Sigmoid colon (tissue), 7 donors: ENCODE measurements around the gene THOC6. TPM values are rescaled to one million over a fixed set of nuclear protein-coding genes. Genes with fewer than 3 reads are reported as not detected.
A peak's percentile ranks its signal among the peaks of the same experiment; 100 is the strongest.

Source experiments
- DNase-seq: peaks from one replicate; pipeline ENCODE4 v3.0.0-alpha.2; 2019
- H3K27ac ChIP-seq, 4 donors: fragments of 200-600 bp; sonication (generic); one replicate each; pipeline ENCODE4 v1.5.1; 2016 to 2019; ENCODE audit warnings: mild to moderate bottlenecking in 1 of 4
- H3K27me3 ChIP-seq, 3 donors: fragments of 200-600 bp; sonication (generic); one replicate each; pipeline ENCODE4 v1.5.1; 2019; ENCODE audit warnings: mild to moderate bottlenecking in 1 of 3
- H3K36me3 ChIP-seq, 4 donors: fragments of 200-600 bp; sonication (generic); one replicate each; pipeline ENCODE4 v1.5.1; 2016 to 2019
- H3K4me1 ChIP-seq, 4 donors: fragments of 200-600 bp; sonication (generic); one replicate each; pipeline ENCODE4 v1.5.1; 2017 to 2019
- H3K4me3 ChIP-seq, 4 donors: fragments of 200-600 bp; sonication (generic); one replicate each; pipeline ENCODE4 v1.5.1; 2017 to 2019; ENCODE audit warnings: mild to moderate bottlenecking in 2 of 4, moderate library complexity in 1 of 4
- H3K9me3 ChIP-seq, 4 donors: fragments of 200-600 bp in 3 of 4; sonication (generic) in 3 of 4; one replicate each; pipeline versions ENCODE4 v1.5.1 to v1.6.1; 2013 to 2019
- EP300 ChIP-seq, 4 donors: sonication (generic); formaldehyde crosslinking; IDR thresholded peaks; one replicate each; pipeline ENCODE4 v1.6.1; 2017; ENCODE audit warnings: antibody characterized with exemption in 4 of 4
- POLR2A ChIP-seq, 2 donors: fragments of 450-650 bp; IDR thresholded peaks; one replicate each; pipeline ENCODE4 v1.6.1; 2016; ENCODE audit warnings: antibody characterized with exemption in 2 of 2, mild to moderate bottlenecking in 2 of 2, moderate library complexity in 2 of 2
- POLR2AphosphoS5 ChIP-seq, 4 donors: sonication (generic); formaldehyde crosslinking; IDR thresholded peaks; one replicate each; pipeline ENCODE4 v1.6.1; 2017; ENCODE audit warnings: antibody characterized with exemption in 4 of 4
- WGBS, 2 donors: extraction: QIAGEN DNeasy Blood & Tissue Kit; methylation state at CpG; one replicate each; pipeline ENCODE4 v1.1.7; 2013; 5-methylcytosine and 5-hydroxymethylcytosine counted together
- intact Hi-C: fragments of 100-400 bp; cut with DNase I; formaldehyde crosslinking; loops from one replicate; pipeline ENCODE4 v1.15.1; 2023
- polyA plus RNA-seq, 3 donors: library from polyadenylated mRNA; stranded (reverse); fragments of 200-250 nt; gene quantifications; one replicate each; pipeline ENCODE4 v1.2.3, GENCODE V29; 2013
- total RNA-seq, 4 donors: library from RNA; depleted of rRNA; stranded (reverse); fragments of >200 nt; gene quantifications; one replicate each; pipeline ENCODE4 v1.1.0, GENCODE V29; 2016
- TF ChIP-seq, protein P1 (sequence below), 4 experiments: fragments of 450-650 bp in 3 of 4; fragments of 200-600 bp in 1 of 4; IDR thresholded peaks; one replicate each; pipeline ENCODE4 v1.5.1; 2016 to 2019; ENCODE audit warnings: antibody characterized with exemption in 4 of 4, mild to moderate bottlenecking in 3 of 4, moderate library complexity in 2 of 4
- donor health status: healthy with polysubstance abuse.
- donor health status: Bipolar disorder and iron deficiency.
- donor health status: healthy.

The THOC6 gene
- total and polyA plus RNA-seq, 7 donors = 8.6 to 35.8 (median 15.8) TPM

DNA sequence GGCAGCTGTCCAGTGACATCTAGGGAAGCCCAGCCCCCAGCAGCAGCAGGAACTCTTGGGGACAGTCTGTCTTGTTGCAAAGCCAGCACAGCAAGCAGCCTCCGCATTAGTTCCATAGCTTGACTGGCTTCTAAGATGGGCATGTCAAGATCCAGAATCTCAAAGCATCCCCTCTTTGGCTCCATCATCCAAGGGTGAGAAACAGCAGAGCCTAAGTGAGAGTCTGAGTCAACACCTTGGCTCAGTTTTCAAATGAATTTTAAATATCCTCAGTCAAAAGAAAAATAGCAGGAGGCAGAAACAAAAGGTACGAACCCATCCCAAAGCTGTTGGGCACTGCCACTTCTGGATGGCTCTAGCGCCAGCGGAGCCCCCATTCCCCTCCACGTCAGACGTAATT is 8.9 kb upstream of the THOC6 start:
- H3K27me3 ChIP-seq = peaks cover 28 to 71% (median 60%) of the 10 kb centered on the region in 3 donors
- WGBS, 2 donors = 93% methylated on average over 6 of the region's 6 CpGs

DNA sequence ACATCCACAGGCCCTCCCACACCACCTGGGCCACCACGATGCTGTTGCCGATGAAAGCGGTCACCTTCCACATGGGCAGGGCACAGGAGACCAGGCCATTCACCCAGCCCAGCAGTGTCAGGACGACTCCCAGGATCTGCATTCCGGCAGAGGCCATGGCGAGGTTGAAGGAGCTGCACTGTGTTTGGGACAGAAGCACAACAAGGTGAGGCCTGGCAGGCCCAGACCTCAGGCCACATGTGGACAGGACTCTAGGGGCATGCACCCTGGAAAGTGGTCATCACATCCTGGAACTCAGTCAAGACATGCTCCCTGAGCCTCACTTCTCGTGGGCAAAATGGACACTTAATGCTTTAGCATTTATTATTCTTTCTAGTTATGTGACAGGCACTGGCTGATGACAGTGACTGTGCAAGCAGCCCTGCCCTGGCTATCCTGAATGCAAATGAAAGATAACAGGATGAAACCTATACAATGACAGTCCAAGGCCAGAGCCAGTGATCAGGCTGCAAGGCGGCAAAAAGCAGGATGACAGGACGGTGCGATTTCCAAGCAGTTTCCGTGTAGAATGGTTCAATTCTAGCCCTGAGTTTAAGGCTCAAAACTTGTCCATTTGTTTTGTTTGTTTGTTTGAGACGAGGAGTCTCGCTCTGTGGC is 7.8 kb upstream of the THOC6 start:
- Histone ChIP-seq H3K36me3 (no peaks in the 10 kb centered on the region), H3K9me3 (no peaks in the 10 kb centered on the region), H3K4me3 (no peak overlapping the region), H3K27me3 (peaks cover 26 to 62% (median 54%) of the 10 kb centered on the region in 3 donors), H3K27ac (no peak overlapping the region), H3K4me1 (peaks cover 0 to 21% (median 18%) of the 10 kb centered on the region in 4 donors)
- TF ChIP-seq, protein P1, sequence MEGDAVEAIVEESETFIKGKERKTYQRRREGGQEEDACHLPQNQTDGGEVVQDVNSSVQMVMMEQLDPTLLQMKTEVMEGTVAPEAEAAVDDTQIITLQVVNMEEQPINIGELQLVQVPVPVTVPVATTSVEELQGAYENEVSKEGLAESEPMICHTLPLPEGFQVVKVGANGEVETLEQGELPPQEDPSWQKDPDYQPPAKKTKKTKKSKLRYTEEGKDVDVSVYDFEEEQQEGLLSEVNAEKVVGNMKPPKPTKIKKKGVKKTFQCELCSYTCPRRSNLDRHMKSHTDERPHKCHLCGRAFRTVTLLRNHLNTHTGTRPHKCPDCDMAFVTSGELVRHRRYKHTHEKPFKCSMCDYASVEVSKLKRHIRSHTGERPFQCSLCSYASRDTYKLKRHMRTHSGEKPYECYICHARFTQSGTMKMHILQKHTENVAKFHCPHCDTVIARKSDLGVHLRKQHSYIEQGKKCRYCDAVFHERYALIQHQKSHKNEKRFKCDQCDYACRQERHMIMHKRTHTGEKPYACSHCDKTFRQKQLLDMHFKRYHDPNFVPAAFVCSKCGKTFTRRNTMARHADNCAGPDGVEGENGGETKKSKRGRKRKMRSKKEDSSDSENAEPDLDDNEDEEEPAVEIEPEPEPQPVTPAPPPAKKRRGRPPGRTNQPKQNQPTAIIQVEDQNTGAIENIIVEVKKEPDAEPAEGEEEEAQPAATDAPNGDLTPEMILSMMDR (IDR thresholded peaks at IDR 0.05) = no peak
- TF ChIP-seq EP300 (IDR thresholded peaks at IDR 0.05) = no peak
- TF ChIP-seq POLR2AphosphoS5 (IDR thresholded peaks at IDR 0.05) = no peak
- no peak for TF ChIP-seq POLR2A (IDR thresholded peaks at IDR 0.05)
- intact Hi-C loops = no loop called here
- no peak for DNase-seq
- 87 to 92% methylated on average over 13 of the region's 13 CpGs for WGBS, 2 donors

More for the DNA sequence above, 8.9 kb upstream of the THOC6 start:
- Histone ChIP-seq H3K4me3 (no peak overlapping the region), H3K36me3 (no peaks in the 10 kb centered on the region), H3K27ac (no peak overlapping the region), H3K9me3 (no peaks in the 10 kb centered on the region), H3K4me1 (peaks cover 0 to 16% (median 13%) of the 10 kb centered on the region in 4 donors)
- no peak for DNase-seq
- TF ChIP-seq POLR2A (IDR thresholded peaks at IDR 0.05) = no peak
- intact Hi-C loops = no loop called here

DNA sequence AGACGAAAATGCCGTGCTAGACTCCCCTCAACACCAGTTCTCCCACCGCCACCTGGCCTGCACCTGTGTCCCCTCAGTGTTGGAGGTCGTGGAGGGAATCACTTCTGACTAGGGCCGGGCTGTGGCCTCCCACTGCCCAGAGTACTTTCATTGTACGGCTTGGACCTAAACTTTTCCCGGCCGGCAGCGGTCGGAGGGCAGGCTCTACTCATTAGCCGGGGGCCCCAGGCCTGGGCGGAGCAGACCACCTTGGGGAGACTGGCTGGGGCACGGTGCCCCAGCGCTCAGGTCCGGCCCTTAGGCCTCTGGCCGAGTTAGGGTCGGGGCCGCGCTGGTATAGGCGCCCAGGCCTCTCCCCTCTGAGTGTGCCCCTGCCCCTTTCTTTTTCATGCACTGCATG is 6.5 kb upstream of the THOC6 start:
- Histone ChIP-seq H3K4me1 (peaks cover 0 to 34% (median 32%) of the 10 kb centered on the region in 4 donors), H3K27me3 (peaks cover 19 to 50% (median 45%) of the 10 kb centered on the region in 3 donors), H3K9me3 (no peaks in the 10 kb centered on the region), H3K27ac (no peak overlapping the region), H3K36me3 (no peaks in the 10 kb centered on the region), H3K4me3 (no peak overlapping the region)
- TF ChIP-seq POLR2A (IDR thresholded peaks at IDR 0.05) (no peak), EP300 (IDR thresholded peaks at IDR 0.05) (no peak), POLR2AphosphoS5 (IDR thresholded peaks at IDR 0.05) (no peak)
- TF ChIP-seq, protein P1 (IDR thresholded peaks at IDR 0.05) = no peak
- no peak for DNase-seq
- intact Hi-C loops = no loop called here
- WGBS, 2 donors = 77 to 85% methylated on average over 20 of the region's 20 CpGs

DNA sequence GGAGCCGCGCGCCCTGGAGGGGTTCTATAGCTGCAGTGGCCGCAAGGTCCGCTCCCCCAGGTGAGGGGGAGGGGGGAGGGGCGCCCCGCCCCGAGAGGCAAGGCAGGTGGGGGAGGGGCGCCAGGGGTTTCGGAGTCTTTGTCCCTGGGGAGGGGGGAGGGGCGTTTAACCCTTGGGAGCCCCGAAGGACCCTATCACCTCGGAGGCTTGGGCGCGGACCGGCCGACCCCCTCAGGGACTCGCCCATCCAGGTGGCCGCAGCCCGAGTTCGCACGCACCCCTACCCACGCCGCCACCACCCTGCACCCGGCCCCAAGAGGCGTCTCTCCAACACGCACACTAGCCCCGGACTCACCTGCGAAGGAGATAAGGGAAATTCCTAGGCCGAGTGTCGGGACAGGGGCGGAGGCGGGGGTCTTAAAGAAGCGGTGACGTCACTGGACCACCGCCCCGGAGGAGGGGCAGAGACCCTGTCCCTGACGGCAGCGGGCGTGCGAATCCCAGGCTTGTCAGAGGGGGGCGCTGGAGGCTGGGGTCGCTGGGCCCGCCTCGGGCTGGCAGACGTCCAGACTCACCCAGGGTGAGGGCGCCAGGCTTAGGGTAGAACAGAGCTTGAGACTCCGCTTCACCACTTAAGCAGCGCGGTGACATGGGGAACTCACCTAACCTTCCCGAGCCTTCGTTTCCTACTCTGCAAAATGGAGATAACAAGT is 5.9 kb upstream of the THOC6 start, which contains the start of gene CLDN6:
CLDN6 (minus strand) TSS at position 390 of the 713 bp plus-strand sequence. CDS start 2,162 bp downstream, outside the sequence.
- Histone ChIP-seq H3K27ac (no peak within 1 kb of the TSS), H3K27me3 (peaks cover 19 to 44% (median 39%) of the 10 kb centered on the region in 3 donors), H3K4me3 (no peak within 1 kb of the TSS), H3K4me1 (peaks cover 0 to 40% (median 38%) of the 10 kb centered on the region in 4 donors), H3K9me3 (no peaks in the 10 kb centered on the region), H3K36me3 (no peaks in the 10 kb centered on the region)
- WGBS, 2 donors = 14% methylated on average over 52 of the region's 52 CpGs
- TF ChIP-seq, protein P1 (IDR thresholded peaks at IDR 0.05) = no peak
- TF ChIP-seq POLR2AphosphoS5 (IDR thresholded peaks at IDR 0.05) (no peak), POLR2A (IDR thresholded peaks at IDR 0.05) (no peak), EP300 (IDR thresholded peaks at IDR 0.05) (no peak)
- DNase-seq = no peak
- intact Hi-C loops = no loop called here

DNA sequence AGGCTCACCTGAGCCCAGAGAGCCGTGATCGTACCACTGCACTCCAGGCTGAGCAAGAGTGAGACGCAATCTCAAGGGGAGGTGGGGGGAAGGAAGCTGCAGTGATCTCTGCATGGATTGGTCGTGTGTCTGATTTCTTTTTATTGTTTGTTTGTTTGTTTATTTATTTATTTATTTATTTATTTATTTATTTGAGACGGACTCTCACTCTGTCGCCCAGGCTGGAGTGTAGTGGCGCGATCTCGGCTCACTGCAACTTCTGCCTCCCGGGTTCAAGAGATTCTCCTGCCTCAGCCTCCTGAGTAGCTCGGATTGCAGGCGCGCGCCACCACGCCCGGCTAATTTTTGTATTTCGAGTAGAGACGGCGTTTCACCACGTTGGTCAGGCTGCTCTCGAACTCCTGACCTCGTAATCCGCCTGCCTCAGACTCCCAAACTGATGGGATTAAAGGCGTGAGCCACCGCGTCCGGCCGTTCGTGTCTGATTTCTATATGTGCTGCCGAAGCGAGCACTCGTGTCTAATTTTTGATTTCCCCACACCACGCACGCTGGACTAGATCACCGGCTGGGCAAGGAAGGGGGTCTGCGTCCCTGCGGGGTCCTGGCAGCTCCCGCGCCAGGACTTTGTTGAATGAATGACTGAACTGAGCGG is 4.1 kb upstream of the THOC6 start:
- Histone ChIP-seq H3K4me3 (peak overlapping the region in 3 of 4 donors; percentile 57 to 74 (median 65)), H3K9me3 (no peaks in the 10 kb centered on the region), H3K4me1 (peaks cover 0 to 54% (median 49%) of the 10 kb centered on the region in 4 donors), H3K36me3 (no peaks in the 10 kb centered on the region), H3K27me3 (peaks cover 17 to 28% (median 24%) of the 10 kb centered on the region in 3 donors), H3K27ac (peak overlapping the region; percentile 98 to 99 (median 98))
- TF ChIP-seq POLR2AphosphoS5 (IDR thresholded peaks at IDR 0.05) (no peak), EP300 (IDR thresholded peaks at IDR 0.05) (no peak), POLR2A (IDR thresholded peaks at IDR 0.05) (no peak)
- TF ChIP-seq, protein P1 (IDR thresholded peaks at IDR 0.05) = no peak
- DNase-seq = no peak
- 19 to 30% methylated on average over 40 of the region's 40 CpGs for WGBS, 2 donors
- intact Hi-C loops = loop anchor here (2.0 kb wide), 1 partner anchor 263 kb away; the partner anchor contains the start of gene ZNF263
